ENCODE measurements around the gene CACTIN.
A peak's percentile ranks its signal among the peaks of the same experiment; 100 is the strongest.
"Not testable (repeated sequence)": the region's sequence is repeated elsewhere in the genome, so short reads cannot be mapped to it uniquely, and the experiment has no call there.

The CACTIN gene

GRCh38 chr19:3626473-3627350 lies at the start of gene CACTIN:
Gene CACTIN (minus strand): TSS chr19:3626790. CDS start chr19:3626762, 28 bp downstream.
- DNase-seq (ENCODE audit: low read depth in 2 of 3, low spot score in 2 of 3) = peak; percentile 93 to 96 (median 95)

DNA sequence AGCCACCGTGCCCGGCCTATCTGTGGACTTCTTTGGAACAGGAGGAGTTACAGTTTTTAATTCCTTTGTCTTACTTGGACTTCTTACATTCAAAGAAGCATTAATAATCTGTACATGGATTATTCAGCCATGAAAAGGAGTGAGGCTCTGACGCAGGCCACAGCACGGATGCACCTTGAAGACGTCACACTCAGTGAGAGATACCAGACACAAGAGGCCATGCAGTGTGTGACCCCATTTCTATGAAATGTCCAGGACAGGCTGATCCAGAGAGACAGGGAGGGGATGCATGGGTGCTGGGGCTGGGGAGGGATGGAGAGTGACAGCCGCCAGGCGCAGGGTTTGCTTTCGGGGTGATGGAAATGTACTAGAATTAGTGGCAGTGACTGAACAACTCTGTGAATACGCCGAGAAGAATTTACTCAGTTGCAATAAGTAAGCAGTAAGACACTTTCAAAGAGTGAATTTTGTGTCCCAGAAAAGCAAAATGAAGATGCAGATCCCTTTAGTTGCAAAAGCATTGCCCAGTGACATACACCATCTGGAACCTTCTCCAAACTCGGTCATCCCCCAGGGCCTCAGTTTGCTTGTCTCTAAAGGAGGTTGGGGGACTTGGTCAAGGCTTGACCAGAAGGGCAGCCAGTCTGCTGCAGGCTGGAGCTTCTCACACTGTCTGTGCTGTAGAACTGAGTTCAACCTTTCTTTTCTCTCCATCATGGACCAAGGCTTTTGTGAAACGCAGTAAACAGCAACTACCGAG lies 48.4 kb upstream of the CACTIN start:
- DNase-seq (ENCODE audit: low read depth in 2 of 3, low spot score in 2 of 3) = no peak

GRCh38 chr19:3673506-3674439 lies 47.2 kb upstream of the CACTIN start:
- DNase-seq (ENCODE audit: low read depth in 2 of 3, low spot score in 2 of 3) = no peak

- no peak for DNase-seq (ENCODE audit: low read depth in 2 of 3, low spot score in 2 of 3)
These were observed 46.4 kb upstream of the CACTIN start for GRCh38 chr19:3672993-3673392.

GRCh38 chr19:3672575-3672948 lies 46.0 kb upstream of the CACTIN start:
- DNase-seq (ENCODE audit: low read depth in 2 of 3, low spot score in 2 of 3) = no peak

GRCh38 chr19:3671680-3672574 lies 45.3 kb upstream of the CACTIN start:
- DNase-seq (ENCODE audit: low read depth in 2 of 3, low spot score in 2 of 3) = peak in 2 of 3 experiments; percentile 30 to 60

DNA sequence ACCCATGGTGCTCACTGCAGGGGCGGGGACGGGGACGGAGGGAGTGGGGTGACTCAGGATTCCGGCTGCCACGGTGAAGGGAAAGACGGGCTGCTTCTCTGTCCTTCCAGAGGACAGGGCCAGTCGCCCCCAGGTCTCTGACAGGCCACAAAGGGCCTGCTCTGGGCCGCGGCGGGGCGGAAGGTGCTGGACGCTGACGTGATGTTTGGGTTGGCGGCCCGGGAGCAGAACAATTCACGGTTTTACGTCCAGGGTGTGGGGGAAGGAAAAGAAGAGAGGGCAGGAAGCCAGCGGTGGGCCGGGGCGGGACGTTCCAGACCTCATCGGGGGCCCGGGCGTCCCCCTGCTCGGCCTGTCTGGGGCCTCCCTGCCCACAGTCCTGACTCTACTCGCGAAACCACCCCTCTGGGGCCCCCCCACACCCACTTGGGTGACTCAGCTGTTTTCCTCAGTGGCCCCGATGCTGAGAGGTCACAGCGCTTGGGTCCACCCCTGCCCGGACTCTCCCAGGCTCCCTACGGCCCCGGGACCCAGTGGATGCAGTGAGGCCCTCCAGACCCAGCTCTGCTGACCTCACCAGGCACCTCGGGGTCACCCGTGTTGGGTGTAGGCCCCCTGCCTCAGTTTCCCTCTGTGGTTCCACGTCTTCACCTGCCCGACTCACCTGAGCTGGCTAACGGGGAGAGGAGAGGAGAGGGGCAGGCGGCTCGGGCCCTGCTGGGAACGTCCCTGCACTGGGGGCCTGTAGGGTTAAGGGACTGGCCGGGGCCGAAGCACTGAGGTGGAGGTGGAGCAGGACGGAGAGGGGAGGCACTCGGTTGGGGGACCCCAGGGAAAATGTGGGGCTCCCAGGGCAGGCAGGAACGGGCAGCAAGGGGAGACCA lies 44.4 kb upstream of the CACTIN start:
- peak; percentile 38 to 73 (median 55) for DNase-seq (ENCODE audit: low read depth in 2 of 3, low spot score in 2 of 3)

DNA sequence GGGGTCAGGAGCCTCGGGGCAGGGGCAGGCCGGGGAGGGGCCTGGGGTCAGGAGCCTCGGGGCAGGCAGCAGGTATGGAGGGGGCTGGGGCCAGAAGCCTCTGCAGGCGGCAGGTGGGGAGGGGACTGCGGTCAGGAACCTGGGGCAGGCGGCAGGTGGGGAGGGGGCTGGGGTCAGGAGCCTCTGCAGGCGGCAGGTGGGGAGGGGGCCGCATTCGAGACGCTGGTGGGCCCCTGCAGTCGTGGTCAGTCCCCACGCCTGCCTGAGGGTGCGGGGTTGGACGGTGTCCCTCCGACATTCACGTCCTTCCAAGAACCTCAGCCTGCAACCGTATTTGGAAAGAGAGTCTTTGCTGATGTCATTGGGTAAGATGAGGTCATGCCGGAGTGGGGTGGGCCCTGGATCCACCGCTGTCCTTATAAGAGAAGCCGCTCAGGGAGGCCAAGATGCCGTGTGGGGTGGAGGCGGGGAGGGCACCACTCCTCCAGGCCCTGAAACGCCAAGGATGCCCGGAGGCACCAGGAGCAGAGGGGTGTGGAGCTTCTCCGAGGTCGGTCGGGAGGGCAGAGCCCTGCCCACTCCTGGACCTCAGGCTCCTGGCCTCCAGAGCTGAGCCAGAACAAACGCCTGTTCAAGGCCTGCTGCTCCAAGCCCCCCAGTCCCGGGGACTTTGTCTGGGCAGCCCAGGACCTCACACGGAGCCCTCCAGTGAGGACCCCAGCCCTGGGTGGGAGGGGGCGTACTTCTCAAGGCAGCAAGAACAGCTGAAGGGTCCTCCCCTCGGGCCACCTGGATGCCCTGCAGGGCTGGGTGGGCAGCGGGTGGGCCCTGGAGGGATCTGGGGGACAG lies 43.6 kb upstream of the CACTIN start:
- DNase-seq (ENCODE audit: low read depth in 2 of 3, low spot score in 2 of 3) = no peak

DNA sequence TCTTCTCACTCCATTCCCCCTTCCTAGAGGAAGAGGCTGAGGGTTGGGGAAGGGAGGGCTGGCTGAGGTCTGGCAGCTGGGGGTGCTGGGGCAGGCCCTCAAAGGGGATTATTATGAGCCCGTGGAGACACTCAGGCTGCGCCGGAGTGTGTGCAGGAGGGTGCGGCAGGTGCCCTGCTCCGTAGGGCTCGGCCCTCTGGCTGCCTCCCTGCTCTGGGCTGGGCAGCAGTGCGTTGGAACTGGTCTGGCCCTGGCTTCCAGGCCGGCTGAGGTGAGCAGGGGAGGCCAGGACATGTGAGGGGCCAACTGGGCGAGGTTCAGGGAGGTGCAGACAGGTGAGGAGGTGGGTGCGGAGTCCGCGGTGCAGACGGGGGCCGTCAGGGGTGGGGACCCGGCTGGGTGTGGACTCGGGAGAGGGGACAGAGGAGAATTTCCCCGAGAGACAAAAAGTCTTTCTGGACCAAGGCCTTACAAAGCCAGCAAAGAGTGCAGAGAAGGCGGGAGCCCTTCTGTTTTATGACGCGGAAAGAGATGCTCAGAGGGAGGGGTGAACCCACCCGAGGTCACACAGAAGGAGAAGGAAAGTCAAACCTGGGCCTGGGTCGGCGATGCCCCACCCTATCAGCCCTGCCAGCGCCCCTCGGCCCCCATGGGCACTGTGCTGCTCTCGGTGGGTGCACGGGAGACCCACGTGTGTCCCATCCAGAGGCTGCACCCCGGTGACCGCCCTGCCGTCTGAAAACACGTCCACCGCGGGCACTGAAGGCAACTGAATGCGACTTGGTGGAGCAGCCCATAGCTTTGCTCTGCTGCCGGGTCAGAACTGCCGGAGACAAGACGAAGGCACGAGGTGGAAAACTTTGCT lies 42.7 kb upstream of the CACTIN start:
- DNase-seq (ENCODE audit: low read depth in 2 of 3, low spot score in 2 of 3) = no peak

DNA sequence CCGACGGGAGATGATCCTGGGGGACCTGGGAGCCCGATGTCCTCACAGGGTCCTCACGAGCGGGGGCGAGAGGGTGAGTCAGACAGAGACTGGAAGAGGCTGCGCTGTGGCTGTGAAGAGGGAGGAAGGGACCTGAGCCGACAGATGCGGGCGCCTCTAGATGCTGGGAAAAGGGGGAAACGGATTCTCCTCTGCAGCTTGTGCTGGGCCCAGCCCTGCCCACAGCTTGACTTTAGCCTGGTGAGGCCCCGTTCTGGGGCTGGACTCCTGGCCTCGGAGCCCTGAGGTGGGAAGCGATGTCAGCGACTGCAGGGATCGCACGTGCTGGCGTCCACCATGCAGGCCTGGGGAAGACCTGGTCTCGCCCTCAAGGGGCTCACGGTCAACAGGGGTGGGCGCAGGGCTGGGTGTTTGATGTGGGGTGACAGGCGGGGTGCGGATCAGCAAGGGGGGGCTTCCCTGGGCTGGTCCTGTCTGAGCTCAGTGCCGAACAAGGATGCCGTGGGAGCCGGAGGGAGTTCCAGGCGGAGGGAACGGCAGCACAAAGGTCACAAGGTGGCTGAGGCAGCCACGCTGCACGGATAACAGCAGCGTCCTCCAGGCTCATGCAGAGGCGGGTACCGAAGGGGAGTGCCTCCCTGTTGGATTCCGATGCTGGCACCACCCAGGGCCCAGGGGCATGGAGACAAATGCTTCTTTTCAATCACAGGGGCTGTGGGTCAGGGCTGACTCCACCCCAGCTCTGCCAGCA lies 41.9 kb upstream of the CACTIN start:
- no peak for DNase-seq (ENCODE audit: low read depth in 2 of 3, low spot score in 2 of 3)

DNA sequence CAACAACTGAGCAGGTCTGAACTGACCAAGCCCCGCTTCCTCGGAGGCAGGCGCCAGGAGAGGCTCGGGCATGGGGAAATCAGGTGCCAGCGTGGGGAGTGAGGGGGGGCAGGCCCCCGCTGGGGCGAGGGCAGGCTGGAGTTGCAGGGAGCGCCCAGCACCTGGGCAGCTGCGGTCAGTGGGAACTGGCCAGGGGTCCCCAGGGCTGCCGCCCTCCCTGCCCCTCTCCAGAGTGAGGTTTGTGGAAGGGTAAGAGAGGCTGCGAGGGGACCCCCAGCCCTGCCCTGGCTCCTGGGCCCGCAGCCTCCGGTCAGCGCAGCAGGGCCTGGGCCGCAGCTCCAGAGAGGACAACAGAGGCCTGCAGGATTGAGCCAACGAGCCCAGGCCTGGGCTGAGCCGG lies 41.2 kb upstream of the CACTIN start:
- DNase-seq (ENCODE audit: low read depth in 2 of 3, low spot score in 2 of 3) = no peak

DNA sequence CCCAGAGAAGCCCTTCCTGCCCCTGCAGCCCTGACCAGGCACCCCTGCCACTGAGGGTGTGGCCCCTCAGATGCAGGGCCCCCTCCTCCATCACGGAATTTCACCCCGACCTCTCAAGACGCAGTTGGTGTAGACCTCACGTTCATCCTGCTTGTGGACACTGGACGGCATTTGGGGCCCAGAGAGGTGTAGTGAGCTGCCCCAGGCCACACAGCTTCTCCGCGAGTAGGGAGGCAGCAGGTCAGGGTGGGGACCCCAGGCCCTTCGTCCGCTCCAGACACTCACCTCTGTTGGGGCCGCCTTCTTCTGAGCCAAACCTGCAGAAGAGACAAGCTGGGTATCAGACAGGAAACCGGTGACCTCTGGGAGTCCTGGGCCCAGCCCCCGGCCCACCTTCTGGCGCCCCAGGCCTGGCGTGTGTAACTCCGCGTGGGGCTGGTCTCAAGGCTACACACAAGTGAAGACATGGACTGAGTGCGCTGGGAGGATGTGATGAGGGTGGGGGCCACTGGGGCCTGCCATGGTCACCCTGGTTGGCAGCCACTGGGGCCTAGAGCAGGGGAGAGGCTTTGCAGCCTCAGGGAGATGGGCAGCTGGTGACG lies 40.5 kb upstream of the CACTIN start:
- DNase-seq (ENCODE audit: low read depth in 2 of 3, low spot score in 2 of 3) = no peak

DNA sequence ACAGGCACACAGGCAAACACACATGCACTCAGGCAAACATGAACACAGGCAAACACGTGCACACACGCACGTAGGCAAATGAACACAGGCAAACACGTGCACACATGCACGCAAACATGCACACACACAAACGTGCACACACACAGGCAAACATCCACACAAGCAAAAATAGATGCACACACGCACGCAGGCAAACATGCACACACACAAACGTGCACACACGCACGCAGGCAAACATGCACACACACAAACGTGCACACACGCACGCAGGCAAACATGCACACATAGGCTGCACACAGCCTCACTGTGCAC lies 39.9 kb upstream of the CACTIN start:
- not testable (repeated sequence) for DNase-seq (ENCODE audit: low read depth in 2 of 3, low spot score in 2 of 3)

DNA sequence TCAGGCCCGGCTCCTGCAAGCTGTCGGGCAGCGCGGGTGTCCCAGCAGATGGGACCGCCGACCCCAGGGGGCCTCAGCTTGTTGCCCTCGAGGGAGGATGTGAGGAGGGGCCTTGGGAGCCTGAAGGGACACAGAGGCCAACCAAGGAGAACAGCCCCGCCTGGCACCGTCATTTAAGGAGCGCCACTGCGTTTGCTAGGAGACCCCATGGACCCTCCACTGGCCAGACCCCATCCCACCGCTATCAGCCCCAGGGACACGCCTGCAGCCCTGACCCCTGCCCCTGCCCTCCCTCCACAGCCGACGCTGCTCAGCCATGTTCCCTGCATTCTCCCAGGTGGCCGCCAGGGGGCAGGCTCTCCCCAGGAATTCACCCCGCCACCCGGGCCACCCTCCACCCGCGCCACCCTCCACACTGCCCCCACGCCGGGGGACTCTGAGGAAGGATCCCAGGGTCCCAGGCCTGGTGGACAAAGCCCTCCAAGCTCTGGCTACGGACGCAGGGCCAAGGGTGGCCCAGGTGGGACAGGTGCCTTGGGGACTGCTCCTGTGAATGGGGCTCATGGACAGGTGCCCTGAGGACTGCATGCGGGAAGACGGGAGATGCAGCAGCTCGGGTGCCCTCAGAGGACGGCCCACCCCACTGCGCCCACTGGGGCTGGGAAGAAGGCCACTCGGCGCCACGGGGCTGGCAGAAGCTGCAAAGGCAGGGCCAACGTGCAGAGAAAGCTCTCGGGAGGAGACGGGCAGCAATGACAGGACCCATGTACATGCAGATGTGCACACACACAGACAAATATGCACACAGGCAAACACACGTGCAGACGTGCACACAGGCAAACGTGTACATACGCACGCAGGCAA lies 39.3 kb upstream of the CACTIN start:
- DNase-seq (ENCODE audit: low read depth in 2 of 3, low spot score in 2 of 3) = peak in 2 of 3 experiments; percentile 76 to 93

GRCh38 chr19:3664879-3665642 lies 38.5 kb upstream of the CACTIN start:
- DNase-seq (ENCODE audit: low read depth in 2 of 3, low spot score in 2 of 3) = no peak
